Myocyte (in vitro differentiated cells): ENCODE results near the gene ATP6V0E1. TPM values are rescaled to one million over a fixed set of nuclear protein-coding genes. Genes with fewer than 3 reads are reported as not detected.

ENCODE experiments used
- DNase-seq: peaks from one replicate; pipeline ENCODE4 v3.0.0-alpha.2; 2012; ENCODE audit warnings: low read depth
- polyA plus RNA-seq: library from polyadenylated mRNA; unstranded; fragments of >200 nt; gene quantifications from one replicate; pipeline ENCODE4 v1.2.1, GENCODE V29; 2012; ENCODE audit warnings: missing spikeins
- total RNA-seq: library from RNA; depleted of rRNA; stranded (reverse); fragments of >200 nt; gene quantifications from 2 replicates; pipeline ENCODE4 v1.2.3, GENCODE V29; 2014

The ATP6V0E1 gene
- total RNA-seq: 143 and 157 TPM in 2 replicates
- 583 TPM for polyA plus RNA-seq

GRCh38 chr5:172983542-172984243 lies at the start of gene ATP6V0E1:
Gene ATP6V0E1, plus strand, starts transcription at chr5:172983771. Its CDS starts 90 bp downstream, at chr5:172983861.
- peak; percentile 93 for DNase-seq

GRCh38 chr5:172935096-172935495 lies 48.5 kb upstream of the ATP6V0E1 start:
- no peak for DNase-seq

- no peak for DNase-seq
These were observed 47.2 kb upstream of the ATP6V0E1 start for GRCh38 chr5:172936401-172936800.

- DNase-seq: peak; percentile 52
These were observed 44.5 kb upstream of the ATP6V0E1 start for GRCh38 chr5:172939071-172939470.

GRCh38 chr5:172939611-172940267 lies 43.8 kb upstream of the ATP6V0E1 start:
- no peak for DNase-seq

- no peak for DNase-seq
These were observed 43.1 kb upstream of the ATP6V0E1 start for GRCh38 chr5:172940268-172941066.

GRCh38 chr5:172941067-172941516 lies 42.5 kb upstream of the ATP6V0E1 start:
- no peak for DNase-seq

GRCh38 chr5:172942556-172942955 lies 41.0 kb upstream of the ATP6V0E1 start:
- no peak for DNase-seq

- DNase-seq: peak; percentile 60
These were observed 40.2 kb upstream of the ATP6V0E1 start for GRCh38 chr5:172943283-172943841.

GRCh38 chr5:172943906-172944305 lies 39.7 kb upstream of the ATP6V0E1 start:
- DNase-seq: no peak

GRCh38 chr5:172944741-172945140 lies 38.8 kb upstream of the ATP6V0E1 start:
- DNase-seq: no peak

- DNase-seq: no peak
These were observed 38.4 kb upstream of the ATP6V0E1 start for GRCh38 chr5:172945151-172945550.

- DNase-seq: no peak
These were observed 37.4 kb upstream of the ATP6V0E1 start for GRCh38 chr5:172946146-172946545.

GRCh38 chr5:172949426-172949825 lies 34.1 kb upstream of the ATP6V0E1 start:
- peak; percentile 75 for DNase-seq

- no peak for DNase-seq
These were observed 33.2 kb upstream of the ATP6V0E1 start for GRCh38 chr5:172950176-172950965.

GRCh38 chr5:172951371-172952033 lies 32.1 kb upstream of the ATP6V0E1 start:
- DNase-seq: no peak

- DNase-seq: peak; percentile 88
These were observed 31.5 kb upstream of the ATP6V0E1 start for GRCh38 chr5:172952034-172952511.

- DNase-seq: peak; percentile 52
These were observed 29.5 kb upstream of the ATP6V0E1 start for GRCh38 chr5:172953776-172954675.

- DNase-seq: peak; percentile 57
These were observed 28.8 kb upstream of the ATP6V0E1 start for GRCh38 chr5:172954751-172955159.
